Forelimb muscle (tissue), 1 donor: Measurements from ENCODE around the gene SNAP29. TPM values are rescaled to one million over a fixed set of nuclear protein-coding genes. Genes with fewer than 3 reads are reported as not detected.
"Not testable (repeated sequence)": the region's sequence is repeated elsewhere in the genome, so short reads cannot be mapped to it uniquely, and the experiment has no call there.

Experiments used
- DNase-seq: peaks from one replicate; pipeline ENCODE4 v3.0.0-alpha.2; 2013; ENCODE audit warnings: low read depth
- polyA plus RNA-seq: library from polyadenylated mRNA; unstranded; fragments of 120-200 nt; gene quantifications from one replicate; pipeline ENCODE4 v1.2.1, GENCODE V29; 2013; ENCODE audit not compliant: insufficient read length

Gene SNAP29
- polyA plus RNA-seq, 1 donor = 18.0 TPM

DNA sequence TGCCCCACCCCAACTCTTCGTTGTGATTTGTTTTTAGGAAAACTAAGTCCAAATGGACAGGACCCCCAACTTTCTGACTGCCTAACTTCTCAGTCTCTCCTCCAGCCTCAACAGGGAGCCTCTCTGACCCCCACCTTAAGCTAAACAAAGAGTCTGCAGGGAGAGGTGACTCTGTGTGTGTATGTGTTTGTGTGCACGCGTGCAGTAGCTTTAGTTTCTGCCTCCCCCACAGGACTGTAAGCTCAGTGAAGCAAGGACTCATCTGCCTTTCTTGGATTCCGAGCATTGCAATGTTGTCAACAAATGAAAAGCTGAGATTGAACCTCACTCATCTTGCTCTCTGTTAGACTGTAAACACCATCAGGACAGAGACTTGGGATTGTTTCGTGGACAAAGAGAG is 7.9 kb downstream of the SNAP29 start:
- DNase-seq = no peak

- no peak for DNase-seq
Observed at GRCh38 chr22:20867179-20868024, 8.6 kb downstream of the SNAP29 start.

GRCh38 chr22:20868025-20868962 is 9.5 kb downstream of the SNAP29 start:
- DNase-seq = no peak

- DNase-seq = no peak
Observed at GRCh38 chr22:20869234-20869633, 10.4 kb downstream of the SNAP29 start.

DNA sequence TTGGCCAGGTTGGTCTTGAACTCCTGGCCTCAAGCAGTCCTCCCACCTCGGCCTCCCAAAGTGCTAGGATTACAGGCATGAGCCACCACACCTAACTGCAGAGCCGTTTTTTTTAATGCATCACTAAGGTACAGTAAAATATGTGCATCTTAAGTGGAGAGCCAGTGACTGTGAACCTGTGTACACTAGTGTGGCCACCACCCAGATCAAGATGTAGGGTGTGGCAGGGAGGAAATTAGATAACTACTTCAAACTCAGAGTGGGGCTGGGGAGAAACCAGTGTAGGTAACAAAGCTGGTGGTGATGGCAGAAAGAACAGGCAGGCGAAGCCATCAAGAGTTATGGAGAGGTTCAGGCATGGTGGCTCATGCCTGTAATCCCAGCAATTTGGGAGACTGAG is 14.4 kb downstream of the SNAP29 start:
- DNase-seq = no peak

DNA sequence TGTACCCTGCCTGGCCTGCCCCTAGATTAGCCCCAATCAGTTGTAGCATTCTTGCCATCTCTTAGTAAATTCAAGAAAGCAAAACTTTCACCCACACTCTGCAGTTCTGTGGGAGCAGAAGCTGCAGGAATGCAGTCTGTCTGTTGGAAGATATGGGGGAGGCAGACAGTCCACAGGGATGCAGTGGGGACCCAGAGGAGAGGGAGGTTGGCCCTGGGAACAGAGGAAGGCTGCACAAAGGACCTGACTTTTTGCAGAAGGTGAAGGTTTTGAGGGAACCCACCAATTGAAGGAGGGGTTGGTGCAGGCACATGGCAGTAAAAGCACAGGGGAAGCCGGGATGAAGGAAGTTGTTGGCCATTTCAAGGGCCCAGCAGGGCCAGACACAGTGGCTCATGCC is 16.5 kb downstream of the SNAP29 start:
- no peak for DNase-seq

DNA sequence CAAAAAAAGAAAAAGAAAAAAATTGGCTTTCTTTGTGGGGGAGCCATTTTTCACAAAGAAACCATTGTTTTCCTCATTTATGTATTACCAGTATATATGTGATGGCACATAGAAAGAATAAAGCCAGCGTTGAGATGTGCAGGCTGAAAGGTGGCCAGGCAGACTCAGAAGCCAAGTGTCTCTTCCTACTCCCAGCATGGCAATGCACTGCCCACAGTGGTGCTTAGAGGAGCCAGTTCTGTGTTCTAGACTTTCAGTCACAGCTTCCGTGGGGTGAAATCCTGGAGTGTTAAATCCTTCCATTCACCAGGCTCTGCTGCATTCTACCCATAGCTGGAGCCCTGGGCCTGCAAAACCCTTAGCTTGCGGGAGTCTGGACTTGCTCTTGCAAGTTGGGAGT is 18.9 kb downstream of the SNAP29 start:
- DNase-seq = no peak

DNA sequence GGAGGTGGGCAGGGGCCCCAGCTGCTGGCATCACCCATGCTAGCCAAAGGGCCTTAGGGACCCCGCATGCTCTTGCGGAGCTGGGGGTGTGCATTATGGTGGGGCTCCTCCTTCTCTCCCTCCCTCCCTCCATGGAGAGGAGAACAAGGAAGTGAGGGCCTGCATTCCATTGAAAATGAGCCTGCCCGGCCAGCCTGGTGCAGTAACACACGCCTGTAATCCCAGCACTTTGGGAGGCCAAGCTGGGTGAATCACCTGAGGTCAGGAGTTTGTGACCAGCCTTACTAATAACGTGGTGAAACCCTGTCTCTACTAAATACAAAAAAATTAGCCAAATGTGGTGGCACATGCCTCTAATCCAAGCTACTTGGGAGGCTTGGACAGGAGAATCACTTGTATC is 22.4 kb downstream of the SNAP29 start:
- no peak for DNase-seq

GRCh38 chr22:20881869-20882815 is 23.3 kb downstream of the SNAP29 start:
- no peak for DNase-seq

DNA sequence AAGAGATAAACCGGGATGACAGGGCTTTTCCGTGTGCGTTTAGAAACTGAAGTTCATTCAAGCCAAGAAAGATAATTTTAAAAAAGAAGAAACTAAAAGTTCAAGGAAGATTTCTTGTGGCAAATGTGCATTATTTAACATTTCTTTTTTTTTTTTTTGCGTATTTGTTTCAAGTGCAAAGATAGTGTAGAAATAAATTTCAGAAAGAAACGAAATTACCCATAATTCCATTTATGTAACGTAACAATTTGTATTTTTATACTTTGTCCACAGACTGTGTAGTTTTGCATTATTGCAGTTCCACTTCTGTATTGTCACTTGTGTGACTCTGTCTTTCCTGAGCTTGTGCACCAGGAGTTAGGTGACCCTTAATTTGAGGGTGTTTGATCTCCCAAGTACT is 24.0 kb downstream of the SNAP29 start:
- DNase-seq = no peak

GRCh38 chr22:20884454-20884853 is 25.6 kb downstream of the SNAP29 start:
- no peak for DNase-seq

- DNase-seq = no peak
Observed at GRCh38 chr22:20885017-20885556, 26.3 kb downstream of the SNAP29 start.

GRCh38 chr22:20885557-20886323 is 26.9 kb downstream of the SNAP29 start:
- DNase-seq = no peak

GRCh38 chr22:20887375-20887774 is 28.6 kb downstream of the SNAP29 start:
- no peak for DNase-seq

GRCh38 chr22:20889025-20889704 is 30.4 kb downstream of the SNAP29 start:
- no peak for DNase-seq

GRCh38 chr22:20889904-20890540 is 31.2 kb downstream of the SNAP29 start:
- no peak for DNase-seq

- no peak for DNase-seq
Observed at GRCh38 chr22:20890975-20891374, 32.2 kb downstream of the SNAP29 start.

- not testable (repeated sequence) for DNase-seq
Observed at GRCh38 chr22:20897737-20898136, 38.9 kb downstream of the SNAP29 start.

GRCh38 chr22:20899827-20900423 is 41.1 kb downstream of the SNAP29 start:
- no peak for DNase-seq
